Small intestine (tissue), 7 donors: ENCODE data around the gene OCA2. TPM values are rescaled to one million over a fixed set of nuclear protein-coding genes. Genes with fewer than 3 reads are reported as not detected.

Experiments
- DNase-seq, 2 donors: peaks; one replicate each; pipeline versions ENCODE4 v3.0.0 to v3.0.0-alpha.2; 2013
- FAIRE-seq: peaks from 2 replicates; lab custom pipeline; 2012; peaks lifted over from hg19 to GRCh38; lab: Jason Lieb, UNC
- H3K27ac ChIP-seq, 3 donors: one replicate each; pipeline ENCODE4 v1.5.1; 2013; ENCODE audit warnings: low read length in 2 of 3, mild to moderate bottlenecking in 2 of 3, control low read depth in 1 of 3, inconsistent platforms in 1 of 3, low read depth in 1 of 3, moderate library complexity in 1 of 3
- H3K27me3 ChIP-seq, 3 donors: one replicate each; pipeline ENCODE4 v1.6.1; 2013; ENCODE audit warnings: low read length in 3 of 3, inconsistent platforms in 1 of 3; ENCODE audit not compliant: control insufficient read depth in 3 of 3, insufficient read depth in 3 of 3
- H3K36me3 ChIP-seq, 3 donors: one replicate each; pipeline ENCODE4 v1.6.1; 2013; ENCODE audit warnings: low read length in 3 of 3, inconsistent platforms in 1 of 3, low read depth in 1 of 3, mild to moderate bottlenecking in 1 of 3, moderate library complexity in 1 of 3; ENCODE audit not compliant: control insufficient read depth in 3 of 3, insufficient read depth in 2 of 3
- H3K4me1 ChIP-seq, 3 donors: one replicate each; pipeline ENCODE4 v1.6.1; 2013; ENCODE audit warnings: low read length in 2 of 3, inconsistent platforms in 1 of 3, low read depth in 1 of 3, mild to moderate bottlenecking in 1 of 3, moderate library complexity in 1 of 3; ENCODE audit not compliant: control insufficient read depth in 3 of 3, insufficient read depth in 2 of 3
- H3K4me3 ChIP-seq, 3 donors: one replicate each; pipeline ENCODE4 v1.5.1; 2013; ENCODE audit warnings: low read length in 3 of 3, control low read depth in 1 of 3, inconsistent platforms in 1 of 3, low read depth in 1 of 3, mild to moderate bottlenecking in 1 of 3, moderate library complexity in 1 of 3
- H3K9me3 ChIP-seq, 2 donors: one replicate each; pipeline ENCODE4 v1.6.1; 2013; ENCODE audit warnings: low read depth in 1 of 2, low read length in 1 of 2; ENCODE audit not compliant: control insufficient read depth in 2 of 2, insufficient read depth in 1 of 2
- WGBS, 3 donors: extraction: QIAGEN DNeasy Blood & Tissue Kit; methylation state at CpG; one replicate each; pipeline ENCODE4 v1.1.7; 2013; 5-methylcytosine and 5-hydroxymethylcytosine counted together
- polyA plus RNA-seq, 4 donors: library from polyadenylated mRNA; stranded (reverse) in 3 of 4; unstranded in 1 of 4; fragments of 200-250 nt in 3 of 4; fragments of 120-200 nt in 1 of 4; gene quantifications; one replicate each; pipeline versions ENCODE4 v1.2.1 to v1.2.3, GENCODE V29; 2013
- donor health status: healthy with polysubstance abuse.
- donor health status: control.
- donor health status: control.
- donor health status: Bipolar disorder and iron deficiency.
- donor health status: healthy.

OCA2 gene
- polyA plus RNA-seq, 4 donors: 0.07 to 5.9 TPM; not detected in 2

- Histone ChIP-seq H3K27me3 (no peaks in the 10 kb centered on the region), H3K9me3 (peaks cover 0 to 2% of the 10 kb centered on the region in 2 donors), H3K4me3 (no peak overlapping the region), H3K4me1 (no peaks in the 10 kb centered on the region), H3K36me3 (no peaks in the 10 kb centered on the region), H3K27ac (no peak overlapping the region)
- DNase-seq (no peak), FAIRE-seq (no peak)
- 91 to 92% (median 91%) methylated on average over 2 of the region's 2 CpGs for WGBS, 3 donors
Observed at GRCh38 chr15:27747997-27748396, 351.1 kb downstream of the OCA2 start.

GRCh38 chr15:27746401-27746955 is 352.6 kb downstream of the OCA2 start:
- Histone ChIP-seq H3K36me3 (no peaks in the 10 kb centered on the region), H3K27me3 (no peaks in the 10 kb centered on the region), H3K27ac (no peak overlapping the region), H3K4me3 (no peak overlapping the region), H3K9me3 (no peaks in the 10 kb centered on the region), H3K4me1 (no peaks in the 10 kb centered on the region)
- WGBS, 3 donors: 72 to 87% (median 73%) methylated on average over 5 of the region's 5 CpGs
- no peak for FAIRE-seq
- DNase-seq: no peak

- FAIRE-seq (no peak), DNase-seq (no peak)
- WGBS, 3 donors: 61 to 74% (median 72%) methylated on average over 3 of the region's 3 CpGs
- Histone ChIP-seq H3K27me3 (no peaks in the 10 kb centered on the region), H3K27ac (no peak overlapping the region), H3K36me3 (no peaks in the 10 kb centered on the region), H3K4me3 (no peak overlapping the region), H3K9me3 (no peaks in the 10 kb centered on the region), H3K4me1 (no peaks in the 10 kb centered on the region)
Observed at GRCh38 chr15:27744641-27745040, 354.5 kb downstream of the OCA2 start.

- DNase-seq (no peak), FAIRE-seq (no peak)
- WGBS, 3 donors: 91 to 98% (median 93%) methylated on average over 8 of the region's 8 CpGs
- no peak overlapping the region for H3K27ac ChIP-seq
- no peaks in the 10 kb centered on the region for H3K4me1 ChIP-seq
- no peak overlapping the region for H3K4me3 ChIP-seq
- no peaks in the 10 kb centered on the region for H3K36me3 ChIP-seq
- no peaks in the 10 kb centered on the region for H3K9me3 ChIP-seq
- no peaks in the 10 kb centered on the region for H3K27me3 ChIP-seq
Observed at GRCh38 chr15:27743638-27744037, 355.5 kb downstream of the OCA2 start.

GRCh38 chr15:27742751-27743477 is 356.2 kb downstream of the OCA2 start:
- H3K4me1 ChIP-seq: no peaks in the 10 kb centered on the region
- no peaks in the 10 kb centered on the region for H3K27me3 ChIP-seq
- DNase-seq (no peak), FAIRE-seq (no peak)
- WGBS, 3 donors: 75 to 84% (median 83%) methylated on average over 16 of the region's 16 CpGs
- no peaks in the 10 kb centered on the region for H3K36me3 ChIP-seq
- no peak overlapping the region for H3K27ac ChIP-seq
- H3K9me3 ChIP-seq: no peaks in the 10 kb centered on the region
- no peak overlapping the region for H3K4me3 ChIP-seq

- DNase-seq (no peak), FAIRE-seq (no peak)
- Histone ChIP-seq H3K27ac (no peak overlapping the region), H3K36me3 (no peaks in the 10 kb centered on the region), H3K27me3 (no peaks in the 10 kb centered on the region), H3K4me3 (no peak overlapping the region), H3K9me3 (no peaks in the 10 kb centered on the region), H3K4me1 (no peaks in the 10 kb centered on the region)
- 59 to 71% (median 69%) methylated on average over 8 of the region's 8 CpGs for WGBS, 3 donors
Observed at GRCh38 chr15:27741226-27741860, 357.8 kb downstream of the OCA2 start.

GRCh38 chr15:27734785-27735495 is 364.2 kb downstream of the OCA2 start:
- Histone ChIP-seq H3K4me3 (no peak overlapping the region), H3K36me3 (no peaks in the 10 kb centered on the region), H3K4me1 (no peaks in the 10 kb centered on the region), H3K27ac (no peak overlapping the region), H3K9me3 (peaks cover 4 to 13% of the 10 kb centered on the region in 2 donors), H3K27me3 (no peaks in the 10 kb centered on the region)
- WGBS, 3 donors: 76 to 85% (median 82%) methylated on average over 3 of the region's 3 CpGs
- FAIRE-seq (no peak), DNase-seq (no peak)

GRCh38 chr15:27731776-27732175 is 367.3 kb downstream of the OCA2 start:
- Histone ChIP-seq H3K27ac (no peak overlapping the region), H3K4me3 (no peak overlapping the region), H3K4me1 (no peaks in the 10 kb centered on the region), H3K36me3 (no peaks in the 10 kb centered on the region), H3K27me3 (no peaks in the 10 kb centered on the region), H3K9me3 (peaks cover 4 to 13% of the 10 kb centered on the region in 2 donors)
- WGBS, 3 donors: 67 to 84% (median 84%) methylated on average over 1 of the region's 1 CpG
- FAIRE-seq (no peak), DNase-seq (no peak)
